Left ventricle myocardium inferior (tissue), 1 donor: Measurements from ENCODE around the gene HACD2. TPM values are rescaled to one million over a fixed set of nuclear protein-coding genes. Genes with fewer than 3 reads are reported as not detected.
A peak's percentile ranks its signal among the peaks of the same experiment; 100 is the strongest.

Source experiments
- DNase-seq: peaks from one replicate; pipeline ENCODE4 v3.0.0-alpha.2; 2020
- H3K27ac ChIP-seq: fragments of 200-600 bp; replicated peaks from 2 replicates; pipeline ENCODE4 v1.8.0; 2021
- H3K27me3 ChIP-seq: fragments of 200-600 bp; 2 replicates; pipeline ENCODE4 v1.8.0; 2021; ENCODE audit warnings: low read depth
- H3K36me3 ChIP-seq: fragments of 200-600 bp; 2 replicates; pipeline ENCODE4 v1.8.0; 2021
- H3K4me1 ChIP-seq: fragments of 200-600 bp; 2 replicates; pipeline ENCODE4 v1.8.0; 2021
- H3K4me3 ChIP-seq: fragments of 200-600 bp; 2 replicates; pipeline ENCODE4 v1.8.0; 2021; ENCODE audit warnings: mild to moderate bottlenecking, moderate library complexity
- H3K9me3 ChIP-seq: fragments of 200-600 bp; replicated peaks from 2 replicates; pipeline ENCODE4 v1.8.0; 2021
- intact Hi-C: fragments of 100-400 bp; cut with micrococcal nuclease; formaldehyde crosslinking; loops from one replicate; pipeline ENCODE4 v1.11.0; 2022
- total RNA-seq: library from RNA; stranded (reverse); fragmentation: NEBNext Ultra II Directional; extraction: Animal tissue kit (Norgen Biotek cat#: 25700); gene quantifications from one replicate; pipeline ENCODE4 v1.2.1, GENCODE V29; 2021
- TF ChIP-seq, protein P1 (sequence below): fragments of 200-600 bp; IDR thresholded peaks from 2 replicates; pipeline ENCODE4 v1.8.0; 2021; ENCODE audit warnings: antibody characterized with exemption, mild to moderate bottlenecking, borderline replicate concordance
- donor health status: DM: no; HTN: yes; CAD: no; lungs with severe emphysema.

The HACD2 gene
- total RNA-seq, 1 donor from 2014 or later: 8.1 TPM

DNA sequence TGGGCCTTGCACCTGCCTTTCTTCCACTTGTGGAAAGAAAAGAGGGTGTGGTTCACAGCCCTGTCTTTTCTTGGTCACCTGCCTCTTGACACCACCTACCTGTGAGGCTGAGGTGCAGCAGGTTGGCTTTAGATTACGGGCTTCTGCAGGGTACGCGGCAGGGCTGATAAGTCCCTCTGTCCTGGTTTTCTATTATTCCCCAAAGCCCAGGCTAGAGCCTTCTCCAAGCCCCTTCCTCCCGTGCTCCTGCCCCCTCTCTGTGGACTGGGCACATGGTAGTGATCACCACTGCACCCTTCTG lies 44.8 kb upstream of the HACD2 start:
- Histone ChIP-seq H3K27ac (no peak overlapping the region), H3K4me3 (no peak overlapping the region), H3K9me3 (no peaks in the 10 kb centered on the region), H3K36me3 (peaks cover 5% of the 10 kb centered on the region), H3K27me3 (no peaks in the 10 kb centered on the region), H3K4me1 (peaks cover 12% of the 10 kb centered on the region)
- TF ChIP-seq, protein P1, sequence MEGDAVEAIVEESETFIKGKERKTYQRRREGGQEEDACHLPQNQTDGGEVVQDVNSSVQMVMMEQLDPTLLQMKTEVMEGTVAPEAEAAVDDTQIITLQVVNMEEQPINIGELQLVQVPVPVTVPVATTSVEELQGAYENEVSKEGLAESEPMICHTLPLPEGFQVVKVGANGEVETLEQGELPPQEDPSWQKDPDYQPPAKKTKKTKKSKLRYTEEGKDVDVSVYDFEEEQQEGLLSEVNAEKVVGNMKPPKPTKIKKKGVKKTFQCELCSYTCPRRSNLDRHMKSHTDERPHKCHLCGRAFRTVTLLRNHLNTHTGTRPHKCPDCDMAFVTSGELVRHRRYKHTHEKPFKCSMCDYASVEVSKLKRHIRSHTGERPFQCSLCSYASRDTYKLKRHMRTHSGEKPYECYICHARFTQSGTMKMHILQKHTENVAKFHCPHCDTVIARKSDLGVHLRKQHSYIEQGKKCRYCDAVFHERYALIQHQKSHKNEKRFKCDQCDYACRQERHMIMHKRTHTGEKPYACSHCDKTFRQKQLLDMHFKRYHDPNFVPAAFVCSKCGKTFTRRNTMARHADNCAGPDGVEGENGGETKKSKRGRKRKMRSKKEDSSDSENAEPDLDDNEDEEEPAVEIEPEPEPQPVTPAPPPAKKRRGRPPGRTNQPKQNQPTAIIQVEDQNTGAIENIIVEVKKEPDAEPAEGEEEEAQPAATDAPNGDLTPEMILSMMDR: no peak
- intact Hi-C loops: no loop called here
- no peak for DNase-seq

DNA sequence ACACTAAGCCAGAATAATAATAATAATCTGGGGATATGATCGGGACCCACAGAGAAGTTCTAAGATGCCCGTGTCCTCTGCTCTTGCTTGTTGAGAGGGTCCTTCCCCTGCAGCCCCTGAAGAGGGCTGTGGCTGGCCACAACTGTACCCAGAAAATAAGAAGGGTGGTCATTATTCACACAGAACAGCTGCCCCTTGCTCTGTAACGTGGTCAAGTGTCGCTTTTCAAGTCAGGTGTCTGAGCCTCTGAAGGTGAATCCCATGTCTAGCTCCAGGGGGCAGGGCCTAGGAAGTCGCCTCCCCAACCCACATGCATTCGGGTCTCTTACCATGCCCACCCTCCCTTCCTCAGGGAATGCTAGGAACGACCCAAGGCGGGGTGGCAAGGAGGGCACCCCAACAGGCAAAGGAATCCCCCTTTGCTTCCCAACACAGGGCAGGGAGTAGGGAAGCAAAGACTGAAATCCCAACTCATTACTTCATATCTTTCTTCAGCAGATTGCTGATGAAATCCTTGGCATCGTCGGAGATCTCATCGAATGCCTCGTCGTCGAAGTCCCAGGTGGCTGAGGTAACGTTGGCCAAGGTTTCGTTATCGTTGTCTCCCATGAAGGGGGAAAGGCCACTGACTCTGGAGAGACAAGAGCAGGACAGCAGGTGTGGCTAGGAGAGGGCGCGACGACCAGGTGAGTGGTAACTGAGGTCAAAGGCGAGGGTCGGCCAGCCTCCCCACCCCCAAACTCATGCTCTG lies 44.3 kb upstream of the HACD2 start:
- no peak overlapping the region for H3K27ac ChIP-seq
- peaks cover 11% of the 10 kb centered on the region for H3K4me1 ChIP-seq
- no peaks in the 10 kb centered on the region for H3K9me3 ChIP-seq
- no peak for DNase-seq
- TF ChIP-seq, protein P1: no peak
- no peaks in the 10 kb centered on the region for H3K27me3 ChIP-seq
- H3K4me3 ChIP-seq: no peak overlapping the region
- intact Hi-C loops: no loop called here
- peaks cover 5% of the 10 kb centered on the region for H3K36me3 ChIP-seq

DNA sequence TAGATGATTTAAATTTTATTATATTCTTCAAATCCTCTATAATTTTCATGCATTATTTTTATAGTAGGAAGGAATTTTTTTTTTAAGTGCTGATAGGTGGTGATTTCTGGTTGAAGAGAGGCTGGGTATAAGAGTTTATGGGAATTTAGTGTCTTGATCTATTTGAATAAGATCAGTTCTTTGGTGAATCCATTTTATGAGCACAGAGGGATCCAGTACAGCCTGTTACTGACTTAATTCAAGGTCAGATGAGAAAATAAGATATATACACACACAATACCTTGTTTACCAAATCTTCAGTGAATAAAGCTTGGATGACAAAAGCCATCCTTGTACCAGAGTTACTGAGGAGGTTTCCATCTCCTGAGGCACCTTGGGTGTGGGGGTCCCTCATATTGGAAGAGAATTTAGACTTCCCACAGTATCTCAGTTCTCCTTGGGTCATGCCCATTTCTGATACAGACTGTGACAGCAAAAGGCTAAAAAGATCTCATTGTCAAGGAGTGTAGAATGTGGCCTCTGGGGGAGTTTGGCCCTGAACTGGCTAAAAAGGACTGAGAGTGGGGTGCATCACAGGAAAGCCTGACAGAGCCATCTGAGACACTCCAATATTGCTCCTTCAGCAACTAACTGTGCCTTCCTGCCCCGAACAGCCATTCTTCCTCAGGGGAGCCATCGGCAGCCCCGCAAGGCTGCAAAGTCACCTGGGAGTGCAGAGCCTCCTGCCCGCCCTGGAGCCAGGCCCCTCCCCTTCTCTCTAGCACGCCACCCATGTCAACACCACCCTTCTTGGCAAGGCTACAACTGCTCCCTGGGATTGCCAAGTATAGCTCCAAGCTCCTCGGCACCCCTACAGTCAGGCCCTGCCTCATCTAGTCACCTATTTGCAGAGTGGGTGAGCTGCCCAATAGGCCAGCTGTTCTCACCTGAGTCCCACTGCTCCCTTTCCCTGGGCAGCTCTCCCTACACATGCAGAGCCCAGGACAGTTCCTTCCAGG lies 43.1 kb upstream of the HACD2 start:
- DNase-seq: peak; percentile 38
- H3K36me3 ChIP-seq: peaks cover 5% of the 10 kb centered on the region
- H3K27ac ChIP-seq: no peak overlapping the region
- TF ChIP-seq, protein P1: no peak
- H3K27me3 ChIP-seq: no peaks in the 10 kb centered on the region
- peaks cover 11% of the 10 kb centered on the region for H3K4me1 ChIP-seq
- no peaks in the 10 kb centered on the region for H3K9me3 ChIP-seq
- H3K4me3 ChIP-seq: no peak overlapping the region
- intact Hi-C loops: no loop called here

DNA sequence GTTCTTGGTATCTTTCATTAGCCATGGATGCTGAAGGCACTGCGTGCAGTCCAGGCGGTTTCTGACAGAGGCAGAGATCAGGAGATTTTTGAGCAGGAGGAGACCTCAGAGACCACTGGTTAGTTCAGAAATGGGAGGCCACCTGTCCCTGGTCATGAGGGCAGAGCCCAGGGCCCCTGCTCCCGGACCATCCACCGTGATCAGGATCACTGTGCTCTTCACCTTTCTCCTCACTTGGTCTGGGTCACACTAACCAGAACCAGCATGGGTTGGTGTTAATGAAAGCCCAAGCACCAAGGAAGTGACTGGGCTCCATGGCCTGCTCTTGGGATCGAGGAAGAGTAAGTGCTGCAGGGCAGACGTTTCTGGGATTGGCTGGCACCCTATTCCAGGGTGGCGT lies 42.0 kb upstream of the HACD2 start:
- no peaks in the 10 kb centered on the region for H3K9me3 ChIP-seq
- no peak overlapping the region for H3K4me3 ChIP-seq
- peaks cover 5% of the 10 kb centered on the region for H3K36me3 ChIP-seq
- no peak overlapping the region for H3K27ac ChIP-seq
- intact Hi-C loops: no loop called here
- no peak for DNase-seq
- H3K4me1 ChIP-seq: peaks cover under 1% of the 10 kb centered on the region
- H3K27me3 ChIP-seq: no peaks in the 10 kb centered on the region
- TF ChIP-seq, protein P1: no peak

DNA sequence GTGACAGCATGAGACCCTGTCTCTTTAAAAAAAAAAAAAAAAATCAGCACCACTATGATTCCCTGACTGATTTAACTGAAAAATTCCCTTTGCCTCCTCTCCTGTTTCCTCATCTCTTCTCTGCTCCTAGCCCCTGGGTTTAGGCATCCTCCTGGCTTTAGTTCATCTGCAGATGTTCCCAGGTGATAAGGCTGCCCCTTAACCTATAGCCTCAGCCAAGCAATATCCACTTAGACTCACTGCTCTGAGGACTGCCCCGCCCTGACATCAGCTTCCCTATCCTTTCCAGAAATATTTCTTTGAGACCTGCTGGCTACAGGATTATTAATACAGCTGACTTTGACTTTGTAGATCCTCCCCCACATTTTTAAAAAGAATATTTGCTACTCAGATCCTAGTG lies 39.4 kb upstream of the HACD2 start:
- Histone ChIP-seq H3K4me1 (peaks cover 3% of the 10 kb centered on the region), H3K27me3 (no peaks in the 10 kb centered on the region), H3K9me3 (no peaks in the 10 kb centered on the region), H3K27ac (no peak overlapping the region), H3K36me3 (peaks cover 5% of the 10 kb centered on the region), H3K4me3 (no peak overlapping the region)
- TF ChIP-seq, protein P1: no peak
- intact Hi-C loops: no loop called here
- no peak for DNase-seq
